C4-2B (cell line): Measurements from ENCODE around the gene SEMA5B.

Source experiments
- ZFX ChIP-seq: fragments of 450-650 bp; IDR thresholded peaks from 2 replicates; pipeline ENCODE4 v1.6.1; 2017
- TF ChIP-seq, protein P1 (sequence below): fragments of 450-650 bp; conservative IDR thresholded peaks from 2 replicates; pipeline ENCODE4 v1.5.1; 2017; ENCODE audit warnings: mild to moderate bottlenecking

DNA sequence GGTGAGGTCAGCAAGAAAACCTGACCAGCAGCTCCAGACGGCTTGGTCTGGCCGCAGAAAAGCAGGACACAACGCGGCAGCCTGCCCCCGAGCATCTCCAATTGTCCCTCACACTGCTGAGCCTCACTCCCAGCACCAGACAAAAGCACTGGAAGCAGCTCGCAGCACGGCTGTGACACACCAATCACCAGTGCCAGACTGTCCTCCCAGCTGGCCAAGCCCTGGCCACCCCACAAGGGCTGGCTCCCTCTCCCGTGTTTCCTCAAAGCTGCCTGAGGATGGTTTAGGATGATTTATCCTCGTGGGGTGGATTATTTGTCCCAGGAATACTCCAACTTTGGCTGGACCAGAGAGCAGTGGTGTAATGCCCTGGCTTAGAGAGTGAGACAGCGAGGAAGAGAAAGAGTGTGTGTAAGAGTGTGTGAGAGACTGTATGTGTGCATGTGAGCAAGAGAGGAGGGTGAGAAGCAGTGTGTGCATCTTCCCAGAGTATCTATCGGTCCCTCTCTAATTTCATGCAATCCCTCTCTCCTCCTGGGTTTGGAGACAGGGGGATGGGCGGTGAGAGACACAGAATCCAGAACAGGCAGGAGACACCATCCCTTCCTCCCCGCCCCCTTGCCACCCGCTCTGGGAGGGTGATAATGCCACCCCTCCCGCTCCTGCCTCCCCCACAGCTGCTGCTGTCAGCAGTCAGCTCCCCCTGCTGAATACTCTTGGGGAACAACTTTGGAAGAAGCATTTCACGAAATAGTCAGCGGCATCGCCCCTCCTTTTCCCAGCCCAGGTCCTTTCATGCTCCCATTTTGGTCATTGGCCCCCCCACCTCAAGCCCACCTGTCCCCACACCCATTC lies 34.2 kb downstream of the SEMA5B start:
- TF ChIP-seq, protein P1, sequence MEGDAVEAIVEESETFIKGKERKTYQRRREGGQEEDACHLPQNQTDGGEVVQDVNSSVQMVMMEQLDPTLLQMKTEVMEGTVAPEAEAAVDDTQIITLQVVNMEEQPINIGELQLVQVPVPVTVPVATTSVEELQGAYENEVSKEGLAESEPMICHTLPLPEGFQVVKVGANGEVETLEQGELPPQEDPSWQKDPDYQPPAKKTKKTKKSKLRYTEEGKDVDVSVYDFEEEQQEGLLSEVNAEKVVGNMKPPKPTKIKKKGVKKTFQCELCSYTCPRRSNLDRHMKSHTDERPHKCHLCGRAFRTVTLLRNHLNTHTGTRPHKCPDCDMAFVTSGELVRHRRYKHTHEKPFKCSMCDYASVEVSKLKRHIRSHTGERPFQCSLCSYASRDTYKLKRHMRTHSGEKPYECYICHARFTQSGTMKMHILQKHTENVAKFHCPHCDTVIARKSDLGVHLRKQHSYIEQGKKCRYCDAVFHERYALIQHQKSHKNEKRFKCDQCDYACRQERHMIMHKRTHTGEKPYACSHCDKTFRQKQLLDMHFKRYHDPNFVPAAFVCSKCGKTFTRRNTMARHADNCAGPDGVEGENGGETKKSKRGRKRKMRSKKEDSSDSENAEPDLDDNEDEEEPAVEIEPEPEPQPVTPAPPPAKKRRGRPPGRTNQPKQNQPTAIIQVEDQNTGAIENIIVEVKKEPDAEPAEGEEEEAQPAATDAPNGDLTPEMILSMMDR: no peak
- no peak for TF ChIP-seq ZFX
